Neutrophil (primary cell): ENCODE measurements around the gene ATP9B.
"Not testable (repeated sequence)": the region's sequence is repeated elsewhere in the genome, so short reads cannot be mapped to it uniquely, and the experiment has no call there.

Source experiments
- H3K27ac ChIP-seq: fragments of 200-600 bp; sonication (generic); 2 replicates; pipeline ENCODE4 v1.5.1; 2016; ENCODE audit warnings: mild to moderate bottlenecking, moderate library complexity
- H3K27me3 ChIP-seq: fragments of 200-600 bp; sonication (generic); 2 replicates; pipeline ENCODE4 v1.6.0; 2016; ENCODE audit warnings: mild to moderate bottlenecking
- H3K36me3 ChIP-seq: fragments of 200-600 bp; sonication (generic); 2 replicates; pipeline ENCODE4 v1.5.1; 2017
- H3K4me1 ChIP-seq, 2 experiments: fragments of 200-600 bp in 1 of 2; sonication (generic) in 1 of 2; 1 replicate in 1 of 2; 2 replicates in 1 of 2; pipeline versions ENCODE4 v1.5.1 to v1.6.1; 2013 to 2016; ENCODE audit warnings: low read depth in 1 of 2, low read length in 1 of 2, mild to moderate bottlenecking in 1 of 2, moderate library complexity in 1 of 2; ENCODE audit not compliant: control insufficient read depth in 1 of 2, insufficient read depth in 1 of 2
- H3K4me3 ChIP-seq, 2 experiments: fragments of 200-600 bp in 1 of 2; sonication (generic) in 1 of 2; 1 replicate in 1 of 2; 2 replicates in 1 of 2; pipeline ENCODE4 v1.5.1; 2013 to 2016; ENCODE audit warnings: low read depth in 1 of 2, low read length in 1 of 2, mild to moderate bottlenecking in 1 of 2, moderate library complexity in 1 of 2
- H3K9me3 ChIP-seq: fragments of 200-600 bp; sonication (generic); 2 replicates; pipeline ENCODE4 v1.5.1; 2016
- CTCF ChIP-seq: fragments of 200-600 bp; sonication (generic); IDR thresholded peaks from 2 replicates; pipeline ENCODE4 v1.5.1; 2016; ENCODE audit warnings: antibody characterized with exemption

ATP9B gene

GRCh38 chr18:79372461-79372860 is 303.3 kb downstream of the ATP9B start:
- Histone ChIP-seq H3K36me3 (peaks cover 27% of the 10 kb centered on the region), H3K27me3 (no peaks in the 10 kb centered on the region)
- no peak for TF ChIP-seq CTCF

GRCh38 chr18:79372991-79373390 is 303.8 kb downstream of the ATP9B start:
- Histone ChIP-seq H3K36me3 (peaks cover 30% of the 10 kb centered on the region), H3K4me1 (peaks cover 0 to 4% of the 10 kb centered on the region in 2 experiments), H3K9me3 (no peaks in the 10 kb centered on the region), H3K27me3 (no peaks in the 10 kb centered on the region), H3K4me3 (no peak overlapping the region), H3K27ac (no peak overlapping the region)
- TF ChIP-seq CTCF: no peak

More at GRCh38 chr18:79372461-79372860, 303.3 kb downstream of the ATP9B start:
- Histone ChIP-seq H3K4me3 (no peak overlapping the region), H3K4me1 (peaks cover 0 to 4% of the 10 kb centered on the region in 2 experiments), H3K27ac (no peak overlapping the region), H3K9me3 (no peaks in the 10 kb centered on the region)

GRCh38 chr18:79373736-79374135 is 304.5 kb downstream of the ATP9B start:
- peaks cover 37% of the 10 kb centered on the region for H3K36me3 ChIP-seq
- no peak overlapping the region for H3K4me3 ChIP-seq
- H3K4me1 ChIP-seq: peaks cover 0 to 1% of the 10 kb centered on the region in 2 experiments
- no peak overlapping the region for H3K27ac ChIP-seq
- H3K9me3 ChIP-seq: no peaks in the 10 kb centered on the region
- H3K27me3 ChIP-seq: no peaks in the 10 kb centered on the region
- TF ChIP-seq CTCF: no peak

- Histone ChIP-seq H3K4me1 (peaks cover 3 to 5% of the 10 kb centered on the region in 2 experiments), H3K36me3 (peaks cover 37% of the 10 kb centered on the region), H3K27me3 (no peaks in the 10 kb centered on the region), H3K27ac (no peak overlapping the region), H3K9me3 (no peaks in the 10 kb centered on the region), H3K4me3 (no peak overlapping the region)
- TF ChIP-seq CTCF: no peak
Observed at GRCh38 chr18:79374408-79375171, 305.4 kb downstream of the ATP9B start.

- Histone ChIP-seq H3K4me1 (peaks cover 3 to 5% of the 10 kb centered on the region in 2 experiments), H3K27me3 (no peaks in the 10 kb centered on the region), H3K4me3 (no peak overlapping the region), H3K27ac (no peak overlapping the region), H3K9me3 (no peaks in the 10 kb centered on the region), H3K36me3 (peaks cover 37% of the 10 kb centered on the region)
- TF ChIP-seq CTCF: no peak
Observed at GRCh38 chr18:79375441-79376154, 306.4 kb downstream of the ATP9B start.

GRCh38 chr18:79376661-79377060 is 307.5 kb downstream of the ATP9B start:
- H3K4me3 ChIP-seq, H3K27ac ChIP-seq, H3K27me3 ChIP-seq, H3K4me1 ChIP-seq, H3K9me3 ChIP-seq: not testable (repeated sequence)
- H3K36me3 ChIP-seq: peaks cover 37% of the 10 kb centered on the region
